Neural progenitor cell (in vitro differentiated cells): ENCODE measurements around the gene OPCML. TPM values are rescaled to one million over a fixed set of nuclear protein-coding genes. Genes with fewer than 3 reads are reported as not detected.
A peak's percentile ranks its signal among the peaks of the same experiment; 100 is the strongest.

Experiments used
- DNase-seq: peaks from one replicate; pipeline ENCODE4 v3.0.0-alpha.2; 2016; ENCODE audit warnings: low spot score
- H2AFZ ChIP-seq: fragments of 200-600 bp; sonication (generic); replicated peaks from 2 replicates; pipeline ENCODE4 v1.6.1; 2016; ENCODE audit warnings: antibody characterized with exemption
- H3F3A ChIP-seq: fragments of 200-600 bp; sonication (generic); 2 replicates; pipeline ENCODE4 v1.6.1; 2016; ENCODE audit warnings: antibody characterized with exemption, low read depth
- H3K27ac ChIP-seq: fragments of 200-600 bp; sonication (generic); 2 replicates; pipeline ENCODE4 v1.5.1; 2016; ENCODE audit warnings: mild to moderate bottlenecking
- H3K27me3 ChIP-seq: fragments of 200-600 bp; sonication (generic); 2 replicates; pipeline ENCODE4 v1.6.1; 2016; ENCODE audit warnings: mild to moderate bottlenecking, moderate library complexity
- H3K36me3 ChIP-seq: fragments of 200-600 bp; sonication (generic); 2 replicates; pipeline ENCODE4 v1.5.1; 2016
- H3K4me1 ChIP-seq: fragments of 200-600 bp; sonication (generic); 2 replicates; pipeline ENCODE4 v1.6.1; 2016; ENCODE audit warnings: mixed run types
- H3K4me2 ChIP-seq: fragments of 200-600 bp; sonication (generic); 2 replicates; pipeline ENCODE4 v1.6.1; 2016
- H3K4me3 ChIP-seq: fragments of 200-600 bp; sonication (generic); 2 replicates; pipeline ENCODE4 v1.5.1; 2016
- H3K79me2 ChIP-seq: fragments of 200-600 bp; sonication (generic); 2 replicates; pipeline ENCODE4 v1.6.1; 2016; ENCODE audit warnings: low read depth
- H3K9ac ChIP-seq: fragments of 200-600 bp; sonication (generic); 2 replicates; pipeline ENCODE4 v1.6.1; 2016
- H3K9me3 ChIP-seq: fragments of 200-600 bp; sonication (generic); 2 replicates; pipeline ENCODE4 v1.5.1; 2016; ENCODE audit warnings: low read depth
- H4K20me1 ChIP-seq: fragments of 200-600 bp; sonication (generic); 2 replicates; pipeline ENCODE4 v1.6.1; 2016; ENCODE audit warnings: low read depth
- H3K27ac Mint-ChIP-seq: 3 replicates; pipeline ENCODE4 v1.8.0; 2021; ENCODE audit warnings: mixed read lengths
- H3K27me3 Mint-ChIP-seq: 2 replicates; pipeline ENCODE4 v1.8.0; 2022; ENCODE audit warnings: low read depth, mild to moderate bottlenecking, inconsistent platforms, moderate library complexity, mixed read lengths; ENCODE audit not compliant: insufficient read depth
- H3K36me3 Mint-ChIP-seq: 3 replicates; pipeline ENCODE4 v1.8.0; 2021; ENCODE audit warnings: mixed read lengths
- H3K4me1 Mint-ChIP-seq: 3 replicates; pipeline ENCODE4 v1.8.0; 2021; ENCODE audit warnings: mixed read lengths
- H3K4me3 Mint-ChIP-seq: 3 replicates; pipeline ENCODE4 v1.8.0; 2021; ENCODE audit warnings: mild to moderate bottlenecking, moderate library complexity, mixed read lengths
- H3K9me3 Mint-ChIP-seq: 3 replicates; pipeline ENCODE4 v1.8.0; 2020; ENCODE audit warnings: mixed read lengths
- EZH2 ChIP-seq: fragments of 200-600 bp; sonication (generic); IDR thresholded peaks from 2 replicates; pipeline ENCODE4 v1.6.1; 2017; ENCODE audit warnings: antibody characterized with exemption, mild to moderate bottlenecking, moderate library complexity
- EZH2phosphoT487 ChIP-seq: fragments of 200-600 bp; sonication (generic); IDR thresholded peaks from 2 replicates; pipeline ENCODE4 v1.6.1; 2017; ENCODE audit warnings: antibody characterized with exemption
- total RNA-seq: library from RNA; depleted of rRNA; stranded (reverse); fragments of >200 nt; gene quantifications from 2 replicates; pipeline ENCODE4 v1.2.3, GENCODE V29; 2015; ENCODE audit warnings: low replicate concordance
- TF ChIP-seq, protein P1 (sequence below): fragments of 200-600 bp; sonication (generic); IDR thresholded peaks from 2 replicates; pipeline ENCODE4 v1.5.1; 2017; ENCODE audit warnings: antibody characterized with exemption, mild to moderate bottlenecking

OPCML gene
- 0.02 and 0.03 TPM in 2 replicates for total RNA-seq

DNA sequence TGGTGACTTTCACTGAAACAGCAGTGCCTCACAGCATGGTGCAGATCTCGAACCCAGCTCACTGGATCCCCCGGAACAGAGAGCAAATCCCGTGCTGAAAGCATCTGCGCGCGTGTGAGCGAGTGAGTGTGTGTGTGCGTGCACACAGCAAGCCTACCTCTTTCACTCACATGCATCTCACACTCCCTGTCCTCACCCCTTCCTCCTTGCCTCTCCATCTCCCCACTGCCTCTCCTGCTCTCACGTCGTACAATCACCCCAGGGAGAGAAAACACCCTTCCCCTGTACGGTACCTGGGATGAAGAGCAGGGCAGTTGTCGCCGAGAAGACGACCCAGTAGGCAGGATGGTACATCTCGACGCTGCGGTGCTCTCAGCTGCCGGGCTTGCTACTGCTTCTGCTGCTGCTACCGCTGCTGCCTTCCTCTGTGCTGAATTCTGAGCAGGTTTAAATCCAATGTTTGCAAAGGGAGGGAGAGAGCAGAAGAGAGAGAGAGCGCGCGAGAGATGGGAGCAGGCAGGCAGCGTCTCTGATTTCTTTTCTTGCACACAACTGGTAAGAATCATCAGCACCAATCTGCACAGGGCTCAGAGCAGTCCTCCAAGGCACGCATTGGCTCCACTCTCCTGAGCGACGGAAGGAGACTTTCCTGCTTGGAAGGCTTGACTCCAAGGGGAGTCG is at the start of gene OPCML:
TSS of gene OPCML (minus strand) at position 531 of the 681 bp plus-strand sequence.
- peaks cover 23% of the 10 kb centered on the region for H3F3A ChIP-seq
- Mint-ChIP-seq H3K9me3 (no peaks in the 10 kb centered on the region), H3K4me3 (peak within 1 kb of the TSS; percentile 86), H3K27me3 (peaks cover 35% of the 10 kb centered on the region), H3K4me1 (peaks cover 35% of the 10 kb centered on the region), H3K36me3 (no peaks in the 10 kb centered on the region), H3K27ac (no peak within 1 kb of the TSS)
- no peaks in the 10 kb centered on the region for H4K20me1 ChIP-seq
- TF ChIP-seq EZH2 (no peak), EZH2phosphoT487 (no peak)
- TF ChIP-seq, protein P1, sequence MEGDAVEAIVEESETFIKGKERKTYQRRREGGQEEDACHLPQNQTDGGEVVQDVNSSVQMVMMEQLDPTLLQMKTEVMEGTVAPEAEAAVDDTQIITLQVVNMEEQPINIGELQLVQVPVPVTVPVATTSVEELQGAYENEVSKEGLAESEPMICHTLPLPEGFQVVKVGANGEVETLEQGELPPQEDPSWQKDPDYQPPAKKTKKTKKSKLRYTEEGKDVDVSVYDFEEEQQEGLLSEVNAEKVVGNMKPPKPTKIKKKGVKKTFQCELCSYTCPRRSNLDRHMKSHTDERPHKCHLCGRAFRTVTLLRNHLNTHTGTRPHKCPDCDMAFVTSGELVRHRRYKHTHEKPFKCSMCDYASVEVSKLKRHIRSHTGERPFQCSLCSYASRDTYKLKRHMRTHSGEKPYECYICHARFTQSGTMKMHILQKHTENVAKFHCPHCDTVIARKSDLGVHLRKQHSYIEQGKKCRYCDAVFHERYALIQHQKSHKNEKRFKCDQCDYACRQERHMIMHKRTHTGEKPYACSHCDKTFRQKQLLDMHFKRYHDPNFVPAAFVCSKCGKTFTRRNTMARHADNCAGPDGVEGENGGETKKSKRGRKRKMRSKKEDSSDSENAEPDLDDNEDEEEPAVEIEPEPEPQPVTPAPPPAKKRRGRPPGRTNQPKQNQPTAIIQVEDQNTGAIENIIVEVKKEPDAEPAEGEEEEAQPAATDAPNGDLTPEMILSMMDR, result no peak
- no peaks in the 10 kb centered on the region for H3K36me3 ChIP-seq
- peak; percentile 47 for DNase-seq
- H3K27ac ChIP-seq, result no peak within 1 kb of the TSS
- H3K4me1 ChIP-seq, result peaks cover 33% of the 10 kb centered on the region
- H2AFZ ChIP-seq, result peak within 1 kb of the TSS; percentile 91
- H3K4me3 ChIP-seq, result peak within 1 kb of the TSS; percentile 57
- H3K27me3 ChIP-seq, result peaks cover 60% of the 10 kb centered on the region
- peak within 1 kb of the TSS; percentile 98 for H3K4me2 ChIP-seq
- no peaks in the 10 kb centered on the region for H3K79me2 ChIP-seq
- H3K9me3 ChIP-seq, result no peaks in the 10 kb centered on the region
- no peak within 1 kb of the TSS for H3K9ac ChIP-seq

DNA sequence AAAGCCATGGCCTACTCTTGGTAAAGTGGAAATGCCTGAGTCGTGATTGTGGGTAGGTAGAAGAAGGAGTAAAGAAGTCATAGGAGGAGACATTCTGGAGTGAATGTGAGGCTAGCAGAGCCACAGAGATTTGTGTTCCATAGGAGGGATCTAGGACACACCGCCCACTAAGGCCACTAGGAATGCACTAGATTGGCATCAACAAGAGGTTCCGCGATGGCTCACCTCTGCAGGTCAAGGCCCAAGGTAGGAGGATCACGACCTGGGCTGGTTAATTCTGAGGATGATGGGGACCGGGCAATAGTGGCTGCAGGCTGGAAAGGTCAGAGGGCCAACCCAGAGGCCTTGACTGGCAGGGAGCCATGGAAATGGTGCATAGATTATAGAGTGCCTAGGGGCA is 48.8 kb upstream of the OPCML start:
- H3K36me3 ChIP-seq, result no peaks in the 10 kb centered on the region
- Mint-ChIP-seq H3K36me3 (no peaks in the 10 kb centered on the region), H3K4me1 (peaks cover 9% of the 10 kb centered on the region), H3K9me3 (peaks cover 2% of the 10 kb centered on the region), H3K27ac (no peak overlapping the region), H3K4me3 (no peak overlapping the region), H3K27me3 (peaks cover 7% of the 10 kb centered on the region)
- no peaks in the 10 kb centered on the region for H3F3A ChIP-seq
- H4K20me1 ChIP-seq, result no peaks in the 10 kb centered on the region
- H3K4me2 ChIP-seq, result no peak overlapping the region
- TF ChIP-seq EZH2 (no peak), EZH2phosphoT487 (no peak)
- TF ChIP-seq, protein P1, result no peak
- no peak for DNase-seq
- no peak overlapping the region for H3K4me3 ChIP-seq
- H3K9me3 ChIP-seq, result no peaks in the 10 kb centered on the region
- no peak overlapping the region for H3K27ac ChIP-seq
- H3K79me2 ChIP-seq, result no peaks in the 10 kb centered on the region
- H3K9ac ChIP-seq, result no peak overlapping the region
- H3K4me1 ChIP-seq, result peaks cover 9% of the 10 kb centered on the region
- H3K27me3 ChIP-seq, result no peaks in the 10 kb centered on the region
- no peak overlapping the region for H2AFZ ChIP-seq

DNA sequence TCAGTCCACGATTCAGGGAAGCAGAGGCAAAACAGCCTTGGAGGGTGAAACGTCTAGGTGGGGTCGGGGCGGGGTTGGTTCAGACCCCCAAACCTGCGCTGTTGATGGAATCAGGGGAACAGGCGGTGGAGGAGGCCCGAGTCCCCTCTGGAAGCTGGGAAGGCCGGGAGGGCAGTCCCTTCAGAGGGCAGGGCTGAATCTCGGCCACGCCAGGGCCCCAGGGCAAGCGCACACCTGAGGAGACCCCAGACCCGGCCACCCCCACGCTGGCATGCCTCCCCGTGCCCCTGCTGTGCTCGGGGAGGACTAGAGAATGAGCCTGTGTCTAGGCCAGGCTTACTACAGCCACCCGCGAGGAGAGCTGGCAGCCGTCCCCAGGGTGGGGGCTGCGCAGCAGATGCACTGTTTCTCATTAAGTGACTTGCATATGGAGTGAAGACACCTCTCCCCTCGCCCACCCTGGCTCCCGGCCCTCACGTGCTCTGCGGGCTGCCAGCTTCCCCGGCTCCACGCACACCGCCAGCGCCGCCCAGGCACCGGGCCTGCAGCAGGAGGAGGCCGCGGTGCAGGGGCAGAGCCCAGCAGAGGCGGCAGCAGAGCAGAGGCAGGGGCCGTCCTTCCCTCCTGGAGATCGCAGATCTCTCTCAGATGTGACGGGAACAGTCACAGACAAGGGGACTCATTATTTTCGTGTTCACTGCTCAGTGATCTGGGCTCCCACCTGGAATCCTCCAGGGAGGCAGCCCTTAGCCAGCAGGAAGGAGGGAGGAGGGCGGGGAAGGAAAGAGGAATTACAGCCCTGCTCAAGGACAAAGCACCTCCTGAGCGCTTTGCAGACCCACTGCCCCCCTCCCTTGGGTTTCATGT is 47.1 kb upstream of the OPCML start:
- Histone ChIP-seq H3K27me3 (no peaks in the 10 kb centered on the region), H3F3A (no peaks in the 10 kb centered on the region), H4K20me1 (no peaks in the 10 kb centered on the region), H3K9ac (no peak overlapping the region), H3K4me3 (no peak overlapping the region), H3K36me3 (no peaks in the 10 kb centered on the region), H3K4me2 (peak overlapping the region; percentile 45), H3K9me3 (no peaks in the 10 kb centered on the region), H3K4me1 (peaks cover 9% of the 10 kb centered on the region), H3K79me2 (no peaks in the 10 kb centered on the region), H3K27ac (no peak overlapping the region), H2AFZ (peak overlapping the region; percentile 85)
- peaks cover 7% of the 10 kb centered on the region for H3K27me3 Mint-ChIP-seq
- no peaks in the 10 kb centered on the region for H3K36me3 Mint-ChIP-seq
- no peak overlapping the region for H3K4me3 Mint-ChIP-seq
- peak; percentile 55 for DNase-seq
- H3K27ac Mint-ChIP-seq, result no peak overlapping the region
- peaks cover 9% of the 10 kb centered on the region for H3K4me1 Mint-ChIP-seq
- no peak for TF ChIP-seq EZH2phosphoT487
- TF ChIP-seq EZH2, result no peak
- TF ChIP-seq, protein P1, result no peak
- peaks cover 6% of the 10 kb centered on the region for H3K9me3 Mint-ChIP-seq
